Measurements from ENCODE around the gene CACNA1S. TPM values are rescaled to one million over a fixed set of nuclear protein-coding genes. Genes with fewer than 3 reads are reported as not detected.

CACNA1S gene
- total RNA-seq, 1 experiment from 2014 or later: 0.02 TPM

DNA sequence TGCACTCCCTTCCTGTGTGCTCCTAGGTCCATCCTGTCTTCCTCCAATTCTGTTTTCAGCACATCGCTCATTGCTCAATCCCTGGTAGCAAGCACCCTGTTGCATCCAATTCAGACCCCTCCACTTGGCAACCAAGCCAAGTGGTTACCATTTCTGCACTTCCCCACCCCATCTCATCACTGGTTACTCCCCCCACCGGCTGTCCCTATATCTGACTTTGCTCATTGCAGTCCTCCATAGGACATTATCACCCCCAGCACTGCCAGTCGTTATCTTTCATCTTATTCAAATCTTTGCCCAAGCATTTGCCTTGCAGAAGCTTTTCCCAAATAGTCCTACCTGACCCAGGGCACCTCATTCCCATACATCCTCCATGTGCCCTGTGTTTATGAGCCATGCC, 44.1 kb upstream of the CACNA1S start (continued):
- no peak for TF ChIP-seq AFF4 (CRISPR knock-in tag; IDR thresholded peaks at IDR 0.05; ENCODE audit: borderline replicate concordance)
- no peak for TF ChIP-seq ELF4 (CRISPR knock-in tag; IDR thresholded peaks at IDR 0.05; ENCODE audit: low read depth)
- no peak for TF ChIP-seq TEAD1 (CRISPR knock-in tag; IDR thresholded peaks at IDR 0.05)
- TF ChIP-seq NFYB (CRISPR knock-in tag; conservative IDR thresholded peaks at IDR 0.05; ENCODE audit: low read depth): no peak
- no peak for TF ChIP-seq KAT7 (CRISPR knock-in tag; IDR thresholded peaks at IDR 0.05; ENCODE audit: borderline replicate concordance)
- no peak for TF ChIP-seq E2F4 (CRISPR knock-in tag; IDR thresholded peaks at IDR 0.05; ENCODE audit: borderline replicate concordance, low read depth)

DNA sequence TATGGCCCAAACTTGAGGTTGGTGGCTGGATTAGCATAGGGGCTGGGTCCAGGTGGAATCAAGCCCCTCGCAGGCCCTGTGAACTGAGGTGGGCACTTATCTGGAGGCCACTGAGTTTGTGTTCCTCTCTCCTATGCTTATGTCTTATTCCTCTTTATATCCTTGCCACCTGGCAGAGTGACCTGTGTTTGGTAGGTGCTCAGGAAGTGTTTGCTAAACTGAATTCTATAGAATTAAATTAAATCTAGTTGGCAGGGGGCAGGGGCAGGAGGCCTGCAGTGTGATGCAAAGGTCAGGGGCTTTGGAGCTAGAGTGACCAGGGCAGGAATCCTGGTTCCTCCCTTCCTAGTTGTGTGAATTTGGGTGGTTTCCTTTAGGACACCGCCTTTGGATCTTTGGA, 43.1 kb upstream of the CACNA1S start:
- peaks cover 3% of the 10 kb centered on the region; the same call in 1 of the 2 replicates for H3K9me3 Mint-ChIP-seq
- H3K4me3 Mint-ChIP-seq: no peak overlapping the region
- TF ChIP-seq CTCF (IDR thresholded peaks at IDR 0.05) (no peak), NFATC4 (CRISPR knock-in tag; IDR thresholded peaks at IDR 0.05) (no peak), ARID4B (CRISPR knock-in tag; IDR thresholded peaks at IDR 0.05; ENCODE audit: borderline replicate concordance) (no peak), TEAD1 (CRISPR knock-in tag; IDR thresholded peaks at IDR 0.05) (no peak), ZNF671 (CRISPR knock-in tag; IDR thresholded peaks at IDR 0.05) (no peak), ZNF232 (CRISPR knock-in tag; IDR thresholded peaks at IDR 0.05) (no peak), ZNF138 (CRISPR knock-in tag; conservative IDR thresholded peaks at IDR 0.05) (no peak), GTF2I (CRISPR knock-in tag; conservative IDR thresholded peaks at IDR 0.05) (no peak), RELA (CRISPR knock-in tag; IDR thresholded peaks at IDR 0.05; ENCODE audit: borderline replicate concordance) (no peak), ZBTB43 (CRISPR knock-in tag; IDR thresholded peaks at IDR 0.05) (no peak), CBFB (CRISPR knock-in tag; IDR thresholded peaks at IDR 0.05; ENCODE audit: low read depth) (no peak), E2F4 (CRISPR knock-in tag; IDR thresholded peaks at IDR 0.05; ENCODE audit: borderline replicate concordance, low read depth) (no peak), TEAD4 (CRISPR knock-in tag; IDR thresholded peaks at IDR 0.05) (no peak), SMAD3 (CRISPR knock-in tag; IDR thresholded peaks at IDR 0.05; ENCODE audit: borderline replicate concordance) (no peak)
- TF ChIP-seq, protein P1, sequence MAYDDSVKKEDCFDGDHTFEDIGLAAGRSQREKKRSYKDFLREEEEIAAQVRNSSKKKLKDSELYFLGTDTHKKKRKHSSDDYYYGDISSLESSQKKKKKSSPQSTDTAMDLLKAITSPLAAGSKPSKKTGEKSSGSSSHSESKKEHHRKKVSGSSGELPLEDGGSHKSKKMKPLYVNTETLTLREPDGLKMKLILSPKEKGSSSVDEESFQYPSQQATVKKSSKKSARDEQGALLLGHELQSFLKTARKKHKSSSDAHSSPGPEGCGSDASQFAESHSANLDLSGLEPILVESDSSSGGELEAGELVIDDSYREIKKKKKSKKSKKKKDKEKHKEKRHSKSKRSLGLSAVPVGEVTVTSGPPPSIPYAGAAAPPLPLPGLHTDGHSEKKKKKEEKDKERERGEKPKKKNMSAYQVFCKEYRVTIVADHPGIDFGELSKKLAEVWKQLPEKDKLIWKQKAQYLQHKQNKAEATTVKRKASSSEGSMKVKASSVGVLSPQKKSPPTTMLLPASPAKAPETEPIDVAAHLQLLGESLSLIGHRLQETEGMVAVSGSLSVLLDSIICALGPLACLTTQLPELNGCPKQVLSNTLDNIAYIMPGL (CRISPR knock-in tag; IDR thresholded peaks at IDR 0.05): no peak
- DNase-seq (ENCODE audit: low spot score) (no peak), ATAC-seq (no peak)
- POLR2A ChIA-PET: no interaction called here
- H3K36me3 Mint-ChIP-seq: peaks cover 23% of the 10 kb centered on the region
- no peak overlapping the region for H3K27ac Mint-ChIP-seq
- H3K27me3 Mint-ChIP-seq (ENCODE audit: low read depth): 0 out of 2 replicates have a peak, but pooled peaks cover 2% of the 10 kb centered on the region
- peaks cover 17% of the 10 kb centered on the region for H3K4me1 Mint-ChIP-seq
- CTCF ChIA-PET: interaction anchor here (1.0 to 1.6 kb wide), 3 partner anchors 68 to 280 kb away, joined by 3 to 9 read pairs (median 3); no protein-coding TSS in a partner anchor

Data from WTC11 (cell line).